GM12878 (cell line): ENCODE measurements around the gene CNOT2. TPM values are rescaled to one million over a fixed set of nuclear protein-coding genes. Genes with fewer than 3 reads are reported as not detected.
"Not testable (repeated sequence)": the region's sequence is repeated elsewhere in the genome, so short reads cannot be mapped to it uniquely, and the experiment has no call there.

Experiments used
- ATAC-seq: fragments of 200-7000 bp; cut with Tn5 transposase; 3 replicates; pipeline ENCODE4 v1.9.1; 2020; ENCODE audit warnings: mild to moderate bottlenecking, moderate library complexity
- BruUV-seq: library from RNA; stranded (reverse); fragments of 400-500 nt; replicated peaks from 2 replicates; lab custom pipeline; 2021; lab: Mats Ljungman, UMichigan
- CTCF ChIA-PET: fragments of 300-600 bp; sonication (Branson Sonifier 250); formaldehyde crosslinking; extraction: SDS; loops from one replicate; lab custom pipeline; 2021; ENCODE audit warnings: inconsistent platforms; lab: Yijun Ruan, JAX
- POLR2A ChIA-PET: fragments of 350-600 bp; formaldehyde crosslinking; extraction: SDS; loops from one replicate; lab custom pipeline; 2021; ENCODE audit warnings: inconsistent platforms; lab: Charles Lee
- RAD21 ChIA-PET: fragments of 300-600 bp; sonication (Branson Sonifier 250); formaldehyde crosslinking; loops from one replicate; lab custom pipeline; 2023; ENCODE audit warnings: antibody characterized with exemption; ENCODE audit not compliant: unreplicated experiment; lab: Charles Lee
- SMC1A ChIA-PET: fragments of 300-600 bp; sonication (Branson Sonifier 250); formaldehyde crosslinking; loops from one replicate; lab custom pipeline; 2023; ENCODE audit not compliant: unreplicated experiment, uncharacterized antibody; lab: Charles Lee
- DNase-seq: peaks from one replicate; pipeline ENCODE4 v3.0.0-alpha.2; 2011; ENCODE audit warnings: low read depth, low spot score
- FAIRE-seq: peaks from 3 replicates; lab custom pipeline; 2011; peaks lifted over from hg19 to GRCh38; lab: Jason Lieb, UNC
- H2AFZ ChIP-seq: 2 replicates; pipeline ENCODE4 v1.6.0; 2011; ENCODE audit warnings: low read depth, low read length, control low read depth; ENCODE audit not compliant: control insufficient read depth
- H3K27ac ChIP-seq: 2 replicates; pipeline ENCODE4 v1.5.1; 2011; ENCODE audit warnings: control low read depth; ENCODE audit not compliant: control insufficient read depth, insufficient read depth
- H3K27me3 ChIP-seq, 2 experiments: replicated peaks in 1 of 2; 2 replicates each; pipeline versions ENCODE4 v1.6.0 to v1.6.1; 2011; ENCODE audit warnings: low read length in 1 of 2; ENCODE audit not compliant: control insufficient read depth in 2 of 2, insufficient read depth in 2 of 2
- H3K36me3 ChIP-seq, 2 experiments: 2 replicates each; pipeline ENCODE4 v1.5.1; 2011; ENCODE audit warnings: low read length in 1 of 2; ENCODE audit not compliant: control insufficient read depth in 2 of 2, insufficient read depth in 2 of 2
- H3K4me1 ChIP-seq: 2 replicates; pipeline ENCODE4 v1.6.1; 2011; ENCODE audit warnings: mild to moderate bottlenecking, low read length, moderate library complexity, mixed read lengths; ENCODE audit not compliant: control insufficient read depth, insufficient read depth
- H3K4me2 ChIP-seq: 2 replicates; pipeline ENCODE4 v1.6.0; 2011; ENCODE audit warnings: control low read depth; ENCODE audit not compliant: control insufficient read depth, insufficient read depth
- H3K4me3 ChIP-seq: fragments of 200-600 bp; sonication (generic); 2 replicates; pipeline ENCODE4 v1.5.1; 2016
- H3K79me2 ChIP-seq: 2 replicates; pipeline ENCODE4 v1.6.0; 2011; ENCODE audit warnings: low read length; ENCODE audit not compliant: control insufficient read depth, insufficient read depth
- H3K9ac ChIP-seq: 2 replicates; pipeline ENCODE4 v1.8.0; 2011; ENCODE audit warnings: low read length, control low read depth, mixed read lengths; ENCODE audit not compliant: control insufficient read depth, insufficient read depth
- H3K9me3 ChIP-seq: replicated peaks from 3 replicates; pipeline ENCODE4 v1.5.1; 2011; ENCODE audit warnings: mild to moderate bottlenecking, low read length; ENCODE audit not compliant: control insufficient read depth, insufficient read depth
- H4K20me1 ChIP-seq: 2 replicates; pipeline ENCODE4 v1.6.0; 2011; ENCODE audit not compliant: control insufficient read depth, insufficient read depth
- ATF2 ChIP-seq: IDR thresholded peaks from 2 replicates; pipeline ENCODE4 v1.6.1; 2012; ENCODE audit warnings: low read length, inconsistent platforms
- BHLHE40 ChIP-seq, 2 experiments: fragments of 450-650 bp in 1 of 2; IDR thresholded peaks; 2 replicates each; pipeline ENCODE4 v1.6.1; 2011 to 2017; ENCODE audit warnings: low read depth in 2 of 2, borderline replicate concordance in 1 of 2, improper control_type of control experiment in 1 of 2, low read length in 1 of 2, mild to moderate bottlenecking in 1 of 2
- CBFB ChIP-seq: IDR thresholded peaks from 2 replicates; pipeline ENCODE4 v1.6.1; 2016; ENCODE audit warnings: antibody characterized with exemption, low read depth
- EED ChIP-seq: sonication (generic); IDR thresholded peaks from 2 replicates; pipeline ENCODE4 v1.6.1; 2016; ENCODE audit warnings: antibody characterized with exemption, low read depth
- FOXM1 ChIP-seq: IDR thresholded peaks from 2 replicates; pipeline ENCODE4 v1.6.1; 2012; ENCODE audit warnings: low read depth, mild to moderate bottlenecking, inconsistent platforms, low read length, moderate library complexity
- IRF3 ChIP-seq: fragments of 450-650 bp; IDR thresholded peaks from 2 replicates; pipeline ENCODE4 v1.6.1; 2014; ENCODE audit warnings: mild to moderate bottlenecking
- IRF4 ChIP-seq: IDR thresholded peaks from 2 replicates; pipeline ENCODE4 v1.6.1; 2011; ENCODE audit warnings: low read depth, low read length
- POLR2A ChIP-seq: IDR thresholded peaks from 2 replicates; pipeline ENCODE4 v1.6.1; 2011; ENCODE audit warnings: low read depth, mild to moderate bottlenecking, low read length
- RBBP5 ChIP-seq: fragments of 200-600 bp; sonication (generic); conservative IDR thresholded peaks from 2 replicates; pipeline ENCODE4 v1.6.1; 2016
- SPI1 ChIP-seq: IDR thresholded peaks from 2 replicates; pipeline ENCODE4 v1.6.1; 2011; ENCODE audit warnings: low read depth, mild to moderate bottlenecking, low read length, moderate library complexity, borderline replicate concordance; ENCODE audit not compliant: insufficient read depth
- SUZ12 ChIP-seq: fragments of 200-600 bp; sonication (generic); IDR thresholded peaks from one replicate; pipeline ENCODE4 v1.6.1; 2018; ENCODE audit warnings: antibody characterized with exemption, mild to moderate bottlenecking; ENCODE audit not compliant: unreplicated experiment
- whole genome bisulfite sequencing: methylation state at CpG from one replicate; pipeline ENCODE4 v1.1.6; 2016; ENCODE audit warnings: low lambda C conversion rate; ENCODE audit not compliant: insufficient replicate concordance, insufficient coverage; ENCODE audit errors: missing lambda C conversion rate; 5-methylcytosine and 5-hydroxymethylcytosine counted together
- in situ Hi-C: fragments of 300-500 bp; cut with MboI; formaldehyde crosslinking; loops from 9 replicates; pipeline ENCODE4 v1.14.3; 2018; ENCODE audit warnings: mixed read lengths
- intact Hi-C: fragments of 100-400 bp; cut with micrococcal nuclease; formaldehyde crosslinking; loops from one replicate; pipeline ENCODE4 v1.14.2; 2022; ENCODE audit not compliant: unreplicated experiment
- polyA plus RNA-seq, 11 experiments: library from polyadenylated mRNA; depleted of rRNA in 4 of 11; unstranded in 6 of 11; stranded (reverse) in 5 of 11; fragments of >200 nt; fragmentation: Nextera tagmentation in 4 of 11; fragmentation: Illumina TruSeq in 1 of 11; extraction: Ambion mirVana in 4 of 11; extraction: Trizol in 1 of 11; gene quantifications; 1 replicate in 1 of 11; 2 replicates in 10 of 11; pipeline versions ENCODE4 v1.2.1 to v1.2.3, GENCODE V29; 2011 to 2016; ENCODE audit warnings: inconsistent platforms in 2 of 11, missing spikeins in 2 of 11, low read depth in 1 of 11
- total RNA-seq, 4 experiments: library from RNA; depleted of rRNA in 3 of 4; stranded (reverse); fragments of >200 nt in 3 of 4; fragmentation: Illumina TruSeq in 1 of 4; extraction: Trizol in 1 of 4; gene quantifications; 2 replicates each; pipeline versions ENCODE4 v1.2.1 to v1.2.3, GENCODE V29; 2013 to 2021

Gene CNOT2
- total and polyA plus RNA-seq, 10 of the 15 experiments (the other 5 are each of a cell fraction or from before 2014, with no cell fraction given), result 37.9 to 127 (median 82.4) TPM

- FAIRE-seq, in situ Hi-C loops, H3K79me2 ChIP-seq, BruUV-seq, H3K4me3 ChIP-seq, H3K4me1 ChIP-seq, H3K27ac ChIP-seq, DNase-seq, CTCF ChIA-PET, H2AFZ ChIP-seq, H3K4me2 ChIP-seq, RAD21 ChIA-PET, H3K9me3 ChIP-seq, H3K36me3 ChIP-seq, intact Hi-C loops, H4K20me1 ChIP-seq, ATAC-seq, H3K27me3 ChIP-seq, H3K9ac ChIP-seq: not testable (repeated sequence)
- SMC1A ChIA-PET, result interaction anchor here (0.6 to 0.8 kb wide), 3 partner anchors 10 to 81 kb away, joined by 3 read pairs; no protein-coding TSS in a partner anchor
- POLR2A ChIA-PET, result interaction anchor here (0.6 kb wide), 1 partner anchor 56 kb away, joined by 4 read pairs; no protein-coding TSS in a partner anchor
- WGBS, result 90% methylated on average over 24 of the region's 25 CpGs
Observed at GRCh38 chr12:70304684-70305555, 61.7 kb downstream of the CNOT2 start.

GRCh38 chr12:70305794-70306193 is 62.6 kb downstream of the CNOT2 start:
- no peak overlapping the region for H3K4me3 ChIP-seq
- ChIA-PET CTCF (no interaction called here), RAD21 (interaction anchor here (0.6 kb wide), 1 partner anchor 564 kb away, joined by 3 read pairs; no protein-coding TSS in a partner anchor), POLR2A (interaction anchor here (0.6 to 0.7 kb wide), 3 partner anchors 8 to 443 kb away, joined by 4 read pairs; no protein-coding TSS in a partner anchor), SMC1A (no interaction called here)
- intact Hi-C loops (no loop called here), in situ Hi-C loops (no loop called here)
- H3K79me2 ChIP-seq, result peaks cover 2% of the 10 kb centered on the region
- H3K36me3 ChIP-seq, result peaks cover 0 to 2% of the 10 kb centered on the region in 2 experiments; a peak in 3 of 4 replicates
- WGBS, result 99% methylated on average over 5 of the region's 5 CpGs
- no peaks in the 10 kb centered on the region for H3K27me3 ChIP-seq
- ATAC-seq (no peak), DNase-seq (no peak), FAIRE-seq (no peak)
- no peak overlapping the region for H3K27ac ChIP-seq
- TF ChIP-seq RBBP5 (no peak), FOXM1 (no peak), CBFB (no peak), IRF4 (no peak), ATF2 (no peak), EED (no peak), POLR2A (no peak), SPI1 (no peak), IRF3 (no peak), SUZ12 (no peak), BHLHE40 (IDR thresholded peaks at IDR 0.05; ENCODE audit: borderline replicate concordance in 1 of 2, low read depth in 2 of 2, low read length in 1 of 2) (no peak)
- peaks cover 2% of the 10 kb centered on the region; the same call in 1 of the 3 replicates for H3K9me3 ChIP-seq
- no peak overlapping the region for H3K9ac ChIP-seq
- BruUV-seq, result no TSS peak
- no peaks in the 10 kb centered on the region for H3K4me1 ChIP-seq
- no peak overlapping the region for H2AFZ ChIP-seq
- H4K20me1 ChIP-seq, result no peaks in the 10 kb centered on the region
- H3K4me2 ChIP-seq, result no peak overlapping the region
